ENCODE results near the gene GCKR.
"Not testable (repeated sequence)": the region's sequence is repeated elsewhere in the genome, so short reads cannot be mapped to it uniquely, and the experiment has no call there.

GCKR gene

DNA sequence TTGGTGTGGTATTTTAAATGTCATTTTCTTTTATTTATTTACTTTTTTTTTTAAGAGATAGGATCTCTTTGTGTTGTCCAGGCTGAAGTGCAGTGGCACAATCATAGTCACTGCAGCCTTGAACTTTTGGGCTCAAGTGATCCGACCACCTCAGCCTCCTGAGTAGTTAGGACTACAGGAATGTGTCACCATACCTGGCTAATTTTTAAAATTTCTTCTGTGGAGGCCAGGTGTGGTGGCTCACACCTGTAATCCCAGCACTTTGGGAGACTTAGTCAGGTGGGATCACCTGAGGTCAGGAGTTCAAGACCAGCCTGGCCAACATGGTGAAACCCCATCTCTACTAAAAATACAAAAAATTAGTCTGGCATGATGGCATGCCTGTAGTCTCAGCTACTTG is 52.7 kb downstream of the GCKR start:
- no peak overlapping the region for H3K27ac ChIP-seq (ENCODE audit: low read depth, low read length)
- H3K4me1 ChIP-seq (ENCODE audit: insufficient read depth, low read length): no peaks in the 10 kb centered on the region
- no peak overlapping the region for H3K9ac ChIP-seq (ENCODE audit: low read length)
- no peaks in the 10 kb centered on the region for H3K36me3 ChIP-seq (ENCODE audit: insufficient read depth, low read length)
- H3K27me3 ChIP-seq (ENCODE audit: control insufficient read depth in 1 of 2, insufficient read depth in 2 of 2, low read length in 2 of 2): no peaks in the 10 kb centered on the region
- no peak overlapping the region for H3K4me3 ChIP-seq (ENCODE audit: low read depth in 1 of 2, low read length in 2 of 2)
- H3K9me3 ChIP-seq (ENCODE audit: low read length): no peaks in the 10 kb centered on the region

DNA sequence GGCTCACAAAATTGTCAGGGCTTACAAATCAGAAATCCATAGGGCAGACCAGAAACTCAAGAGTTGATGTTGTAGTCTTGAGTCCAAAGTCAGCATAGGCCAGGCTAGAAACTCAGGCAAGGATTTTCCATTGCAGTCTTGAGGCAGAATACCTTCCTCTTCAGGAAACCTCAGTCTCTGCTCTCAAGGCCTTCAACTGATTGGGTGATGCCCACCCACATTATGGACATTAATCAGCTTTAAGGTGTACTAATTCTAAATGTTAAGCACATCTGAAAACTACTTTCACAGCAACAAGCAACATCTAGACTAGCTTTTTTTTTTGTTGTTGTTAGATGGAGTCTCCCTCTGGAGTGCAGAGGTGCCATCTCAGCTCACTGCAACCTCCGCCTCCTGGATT is 54.9 kb downstream of the GCKR start:
- Histone ChIP-seq H3K36me3 (ENCODE audit: insufficient read depth, low read length) (no peaks in the 10 kb centered on the region), H3K4me3 (ENCODE audit: low read depth in 1 of 2, low read length in 2 of 2) (no peak overlapping the region), H3K9me3 (ENCODE audit: low read length) (no peaks in the 10 kb centered on the region), H3K27me3 (ENCODE audit: control insufficient read depth in 1 of 2, insufficient read depth in 2 of 2, low read length in 2 of 2) (no peaks in the 10 kb centered on the region), H3K27ac (ENCODE audit: low read depth, low read length) (no peak overlapping the region), H3K9ac (ENCODE audit: low read length) (no peak overlapping the region), H3K4me1 (ENCODE audit: insufficient read depth, low read length) (no peaks in the 10 kb centered on the region)

DNA sequence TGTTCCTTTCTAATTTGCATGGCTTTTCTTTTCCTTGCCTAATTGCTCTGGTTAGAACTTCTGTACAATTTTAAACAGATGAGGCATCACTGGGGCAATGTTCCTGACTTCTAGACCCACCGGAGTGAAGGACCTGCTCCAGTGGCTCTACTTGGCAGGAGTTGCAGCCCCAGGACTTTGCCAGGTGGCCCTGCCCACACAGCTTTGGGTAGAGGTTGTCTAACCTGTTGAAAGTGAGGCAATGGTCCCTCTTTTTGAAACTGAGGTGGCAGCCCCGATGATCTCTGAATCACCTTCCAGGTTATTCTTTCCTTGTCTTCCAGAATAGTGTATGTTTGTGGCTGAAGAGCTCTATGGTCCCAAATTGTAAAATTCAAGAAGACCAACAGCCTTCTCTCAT is 56.3 kb downstream of the GCKR start:
- no peaks in the 10 kb centered on the region for H3K27me3 ChIP-seq (ENCODE audit: control insufficient read depth in 1 of 2, insufficient read depth in 2 of 2, low read length in 2 of 2)
- no peak overlapping the region for H3K4me3 ChIP-seq (ENCODE audit: low read depth in 1 of 2, low read length in 2 of 2)
- H3K4me1 ChIP-seq (ENCODE audit: insufficient read depth, low read length): no peaks in the 10 kb centered on the region
- no peaks in the 10 kb centered on the region for H3K36me3 ChIP-seq (ENCODE audit: insufficient read depth, low read length)
- no peak overlapping the region for H3K9ac ChIP-seq (ENCODE audit: low read length)
- no peak overlapping the region for H3K27ac ChIP-seq (ENCODE audit: low read depth, low read length)
- H3K9me3 ChIP-seq (ENCODE audit: low read length): no peaks in the 10 kb centered on the region

DNA sequence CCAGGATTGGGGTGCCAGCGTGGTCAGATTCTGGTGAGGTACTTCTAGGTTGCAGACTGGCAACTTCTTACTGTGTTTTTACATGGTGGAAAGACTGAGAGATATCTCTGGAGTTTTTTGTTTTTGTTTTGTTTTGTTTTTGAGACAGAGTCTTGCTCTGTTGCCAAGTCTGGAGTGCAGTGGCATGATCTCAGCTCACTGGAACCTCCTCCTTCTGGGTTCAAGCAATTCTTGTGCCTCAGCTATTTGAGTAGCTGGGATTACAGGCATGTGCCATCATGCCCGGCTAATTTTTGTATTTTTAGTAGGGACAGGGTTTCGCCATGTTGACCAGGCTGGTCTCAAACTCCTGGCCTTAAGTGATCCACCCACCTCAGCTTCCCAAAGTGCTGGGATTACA is 57.8 kb downstream of the GCKR start:
- not testable (repeated sequence) for H3K9ac ChIP-seq (ENCODE audit: low read length); H3K9me3 ChIP-seq (ENCODE audit: low read length); H3K27me3 ChIP-seq (ENCODE audit: control insufficient read depth in 1 of 2, insufficient read depth in 2 of 2, low read length in 2 of 2); H3K27ac ChIP-seq (ENCODE audit: low read depth, low read length); H3K4me1 ChIP-seq (ENCODE audit: insufficient read depth, low read length); H3K36me3 ChIP-seq (ENCODE audit: insufficient read depth, low read length); H3K4me3 ChIP-seq (ENCODE audit: low read depth in 1 of 2, low read length in 2 of 2)

DNA sequence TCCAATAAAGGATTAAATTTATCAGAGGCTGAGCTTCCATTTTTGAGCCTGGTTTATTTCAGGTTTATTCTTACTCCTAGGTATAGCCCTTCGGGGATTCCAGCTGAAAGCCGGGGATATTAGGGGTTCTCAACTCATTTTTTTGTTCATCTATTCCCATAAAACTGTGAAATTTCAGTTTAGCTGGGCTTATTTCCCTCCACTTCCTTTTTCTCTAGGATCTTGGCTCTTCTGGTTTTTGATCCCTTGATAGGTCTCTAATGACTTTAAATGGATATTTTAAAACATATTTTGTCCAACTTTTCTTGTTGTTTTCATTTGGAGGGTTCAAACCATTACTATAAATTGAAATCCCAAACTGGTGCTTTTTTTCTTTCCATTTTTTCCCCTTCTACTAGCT is 62.6 kb downstream of the GCKR start:
- no peak overlapping the region for H3K4me3 ChIP-seq (ENCODE audit: low read depth in 1 of 2, low read length in 2 of 2)
- no peaks in the 10 kb centered on the region for H3K9me3 ChIP-seq (ENCODE audit: low read length)
- no peaks in the 10 kb centered on the region for H3K36me3 ChIP-seq (ENCODE audit: insufficient read depth, low read length)
- no peaks in the 10 kb centered on the region for H3K4me1 ChIP-seq (ENCODE audit: insufficient read depth, low read length)
- no peak overlapping the region for H3K9ac ChIP-seq (ENCODE audit: low read length)
- no peak overlapping the region for H3K27ac ChIP-seq (ENCODE audit: low read depth, low read length)
- H3K27me3 ChIP-seq (ENCODE audit: control insufficient read depth in 1 of 2, insufficient read depth in 2 of 2, low read length in 2 of 2): no peaks in the 10 kb centered on the region

DNA sequence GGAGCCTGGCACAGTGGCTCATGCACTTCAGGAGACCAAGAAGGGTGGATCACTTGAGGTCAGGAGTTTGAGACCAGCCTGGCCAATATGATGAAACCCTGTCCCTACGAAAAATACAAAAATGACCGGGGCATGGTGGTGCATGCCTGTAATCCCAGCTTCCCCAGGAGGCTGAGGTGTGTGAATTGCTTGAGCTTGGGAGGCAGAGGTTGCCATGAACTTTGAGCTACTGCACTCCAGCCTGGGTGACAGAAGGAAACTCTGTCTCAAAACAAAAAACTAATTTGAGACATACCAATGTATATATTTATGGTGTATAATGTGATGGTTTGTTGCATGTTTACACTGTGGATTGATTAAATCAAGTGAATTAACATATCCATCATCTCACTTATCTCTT is 64.4 kb downstream of the GCKR start:
- no peaks in the 10 kb centered on the region for H3K36me3 ChIP-seq (ENCODE audit: insufficient read depth, low read length)

DNA sequence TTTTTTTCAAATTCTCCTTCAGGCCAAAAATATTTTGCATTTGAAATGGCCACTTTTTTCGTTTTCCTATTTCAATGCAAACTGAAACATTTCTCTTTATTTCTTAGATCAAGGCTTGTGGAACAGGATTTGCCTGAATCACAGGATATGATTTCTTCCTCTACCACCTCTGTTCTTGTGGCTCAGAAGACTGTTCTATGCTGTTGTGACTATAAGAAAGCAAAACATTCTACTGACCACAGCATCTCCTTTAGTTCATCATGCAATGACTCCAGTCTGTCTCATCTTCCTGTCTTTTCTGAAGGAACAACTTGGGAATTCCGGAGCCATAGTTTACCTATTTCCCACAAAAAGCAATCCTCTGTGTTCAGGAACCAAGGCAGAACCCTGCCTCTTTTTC is 70.0 kb downstream of the GCKR start:
- H3K27me3 ChIP-seq (ENCODE audit: control insufficient read depth in 1 of 2, insufficient read depth in 2 of 2, low read length in 2 of 2): no peaks in the 10 kb centered on the region
- H3K4me1 ChIP-seq (ENCODE audit: insufficient read depth, low read length): no peaks in the 10 kb centered on the region
- no peak overlapping the region for H3K27ac ChIP-seq (ENCODE audit: low read depth, low read length)
- H3K36me3 ChIP-seq (ENCODE audit: insufficient read depth, low read length): no peaks in the 10 kb centered on the region
- H3K9ac ChIP-seq (ENCODE audit: low read length): no peak overlapping the region
- H3K4me3 ChIP-seq (ENCODE audit: low read depth in 1 of 2, low read length in 2 of 2): no peak overlapping the region
- H3K9me3 ChIP-seq (ENCODE audit: low read length): no peaks in the 10 kb centered on the region

More for the DNA sequence above, 64.4 kb downstream of the GCKR start:
- Histone ChIP-seq H3K9ac (ENCODE audit: low read length) (no peak overlapping the region), H3K27me3 (ENCODE audit: control insufficient read depth in 1 of 2, insufficient read depth in 2 of 2, low read length in 2 of 2) (no peaks in the 10 kb centered on the region), H3K4me3 (ENCODE audit: low read depth in 1 of 2, low read length in 2 of 2) (no peak overlapping the region), H3K4me1 (ENCODE audit: insufficient read depth, low read length) (no peaks in the 10 kb centered on the region), H3K9me3 (ENCODE audit: low read length) (no peaks in the 10 kb centered on the region), H3K27ac (ENCODE audit: low read depth, low read length) (no peak overlapping the region)

DNA sequence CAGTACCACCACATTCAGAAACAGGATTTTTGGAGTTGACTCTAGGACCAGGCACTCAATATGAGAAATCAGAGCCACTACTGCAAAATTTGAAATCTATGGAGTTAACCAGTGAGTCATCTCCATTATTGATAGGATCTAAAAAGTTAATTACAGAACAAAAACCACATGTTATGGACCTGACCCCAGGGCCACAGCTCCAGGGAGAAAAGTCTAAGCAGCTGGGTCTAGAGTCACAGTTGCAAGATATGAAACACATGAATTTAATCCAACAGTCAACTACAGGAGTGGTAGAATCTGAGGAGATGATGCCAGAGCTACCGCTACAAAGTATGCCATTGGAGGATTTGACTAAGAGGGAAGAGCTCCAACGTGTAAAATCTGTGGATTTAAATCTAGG is 72.8 kb downstream of the GCKR start:
- Histone ChIP-seq H3K4me3 (ENCODE audit: low read depth in 1 of 2, low read length in 2 of 2) (no peak overlapping the region), H3K36me3 (ENCODE audit: insufficient read depth, low read length) (no peaks in the 10 kb centered on the region), H3K9me3 (ENCODE audit: low read length) (no peaks in the 10 kb centered on the region), H3K9ac (ENCODE audit: low read length) (no peak overlapping the region), H3K27me3 (ENCODE audit: control insufficient read depth in 1 of 2, insufficient read depth in 2 of 2, low read length in 2 of 2) (no peaks in the 10 kb centered on the region), H3K27ac (ENCODE audit: low read depth, low read length) (no peak overlapping the region), H3K4me1 (ENCODE audit: insufficient read depth, low read length) (no peaks in the 10 kb centered on the region)

DNA sequence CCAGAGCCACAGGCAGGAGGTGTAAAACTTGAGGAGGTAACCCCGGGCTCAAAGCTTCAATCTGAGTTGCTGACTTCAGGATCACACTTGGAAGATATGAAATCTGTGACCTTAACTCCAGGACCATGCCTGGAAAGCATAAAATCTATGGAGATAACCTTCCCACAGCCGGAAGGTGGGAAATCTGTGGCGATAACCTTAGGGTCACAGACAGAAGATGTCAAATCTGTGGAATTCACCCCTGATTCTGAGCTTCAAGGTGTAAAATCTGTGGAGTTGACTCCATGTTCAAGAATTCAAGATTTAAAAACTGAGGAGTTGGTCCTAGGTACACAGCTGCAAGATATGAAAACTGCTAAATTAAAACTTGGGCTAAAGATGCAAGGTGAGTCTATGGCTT is 74.6 kb downstream of the GCKR start:
- H3K4me1 ChIP-seq (ENCODE audit: insufficient read depth, low read length): no peaks in the 10 kb centered on the region
- no peak overlapping the region for H3K27ac ChIP-seq (ENCODE audit: low read depth, low read length)
- H3K27me3 ChIP-seq (ENCODE audit: control insufficient read depth in 1 of 2, insufficient read depth in 2 of 2, low read length in 2 of 2): no peaks in the 10 kb centered on the region
- H3K9me3 ChIP-seq (ENCODE audit: low read length): no peaks in the 10 kb centered on the region
- H3K9ac ChIP-seq (ENCODE audit: low read length): no peak overlapping the region
- H3K36me3 ChIP-seq (ENCODE audit: insufficient read depth, low read length): no peaks in the 10 kb centered on the region
- H3K4me3 ChIP-seq (ENCODE audit: low read depth in 1 of 2, low read length in 2 of 2): no peak overlapping the region

DNA sequence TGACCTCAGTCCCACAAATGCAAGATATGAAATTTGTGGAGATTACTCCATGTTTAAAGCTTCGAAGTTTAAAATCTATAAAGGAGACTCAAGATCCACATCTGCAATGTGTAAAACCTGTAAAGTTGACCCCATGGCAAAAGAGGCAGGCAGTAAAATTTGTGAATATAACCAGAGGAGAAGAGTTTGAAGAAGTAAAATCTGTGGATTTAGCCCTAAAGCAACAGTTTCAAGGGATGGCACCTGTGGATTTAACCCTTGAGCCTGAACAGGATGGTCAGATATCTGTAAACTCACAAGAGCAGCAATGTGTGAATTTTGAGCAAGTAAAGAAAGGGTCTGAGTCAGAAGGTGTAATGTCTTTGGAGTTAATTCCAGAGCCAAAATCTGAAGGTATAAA is 75.0 kb downstream of the GCKR start:
- H3K27me3 ChIP-seq (ENCODE audit: control insufficient read depth in 1 of 2, insufficient read depth in 2 of 2, low read length in 2 of 2): no peaks in the 10 kb centered on the region
- H3K9me3 ChIP-seq (ENCODE audit: low read length): no peaks in the 10 kb centered on the region
- H3K4me1 ChIP-seq (ENCODE audit: insufficient read depth, low read length): no peaks in the 10 kb centered on the region
- no peak overlapping the region for H3K27ac ChIP-seq (ENCODE audit: low read depth, low read length)
- H3K9ac ChIP-seq (ENCODE audit: low read length): no peak overlapping the region
- no peaks in the 10 kb centered on the region for H3K36me3 ChIP-seq (ENCODE audit: insufficient read depth, low read length)
- H3K4me3 ChIP-seq (ENCODE audit: low read depth in 1 of 2, low read length in 2 of 2): no peak overlapping the region

DNA sequence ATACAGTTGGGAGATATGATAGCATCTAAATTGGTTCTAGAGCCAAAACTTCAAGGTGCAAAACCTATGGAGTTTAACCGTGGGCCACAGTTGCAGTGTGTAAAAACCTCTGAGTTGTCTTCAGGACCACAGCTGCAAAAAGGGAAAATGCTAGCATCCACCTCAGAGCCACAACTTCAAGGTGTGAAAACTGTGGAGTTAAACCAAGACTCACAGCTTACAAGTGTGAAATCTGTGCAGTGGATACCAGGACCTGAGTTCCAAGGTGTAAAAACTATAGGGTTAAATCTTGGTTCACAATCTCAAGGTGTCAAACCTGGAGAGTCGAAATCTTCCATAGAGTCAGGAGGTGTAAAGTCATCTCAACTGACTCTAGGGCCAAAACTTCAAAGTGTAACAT is 75.8 kb downstream of the GCKR start:
- H3K9me3 ChIP-seq (ENCODE audit: low read length): peaks cover 4% of the 10 kb centered on the region
- no peaks in the 10 kb centered on the region for H3K36me3 ChIP-seq (ENCODE audit: insufficient read depth, low read length)
- no peak overlapping the region for H3K9ac ChIP-seq (ENCODE audit: low read length)

DNA sequence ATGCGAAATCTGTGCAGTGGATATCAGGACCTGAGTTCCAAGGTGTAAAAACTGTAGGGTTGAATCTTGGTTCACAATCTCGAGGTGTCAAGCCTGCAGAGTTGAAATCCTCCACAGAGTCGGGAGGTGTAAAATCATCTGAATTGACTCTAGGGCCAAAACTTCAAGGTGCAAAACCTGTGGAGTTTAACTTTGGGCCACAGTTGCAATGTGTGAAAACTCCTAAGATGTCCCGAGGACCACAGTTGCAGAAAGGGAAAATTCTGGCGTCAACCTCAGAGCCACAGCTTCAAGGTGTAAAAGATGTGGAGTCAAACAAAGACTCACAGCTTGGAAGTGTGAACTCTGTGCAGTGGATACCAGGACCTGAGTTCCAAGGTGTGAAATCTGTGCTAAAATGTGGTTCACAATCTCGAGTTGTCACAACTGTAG is 76.4 kb downstream of the GCKR start:
- no peaks in the 10 kb centered on the region for H3K4me1 ChIP-seq (ENCODE audit: insufficient read depth, low read length)
- peaks cover 4% of the 10 kb centered on the region for H3K9me3 ChIP-seq (ENCODE audit: low read length)
- no peak overlapping the region for H3K4me3 ChIP-seq (ENCODE audit: low read depth in 1 of 2, low read length in 2 of 2)
- no peak overlapping the region for H3K27ac ChIP-seq (ENCODE audit: low read depth, low read length)
- no peak overlapping the region for H3K9ac ChIP-seq (ENCODE audit: low read length)
- no peaks in the 10 kb centered on the region for H3K36me3 ChIP-seq (ENCODE audit: insufficient read depth, low read length)
- no peaks in the 10 kb centered on the region for H3K27me3 ChIP-seq (ENCODE audit: control insufficient read depth in 1 of 2, insufficient read depth in 2 of 2, low read length in 2 of 2)

More for the DNA sequence above, 75.8 kb downstream of the GCKR start:
- H3K4me1 ChIP-seq (ENCODE audit: insufficient read depth, low read length): no peaks in the 10 kb centered on the region
- no peak overlapping the region for H3K27ac ChIP-seq (ENCODE audit: low read depth, low read length)
- no peaks in the 10 kb centered on the region for H3K27me3 ChIP-seq (ENCODE audit: control insufficient read depth in 1 of 2, insufficient read depth in 2 of 2, low read length in 2 of 2)
- H3K4me3 ChIP-seq (ENCODE audit: low read depth in 1 of 2, low read length in 2 of 2): no peak overlapping the region
